GM06990 (cell line): Measurements from ENCODE around the gene BCAS3.

Experiments
- DNase-seq: peaks from one replicate; pipeline ENCODE4 v3.0.0-alpha.2; 2011; ENCODE audit not compliant: insufficient read length; ENCODE audit errors: extremely low read depth
- H3K27me3 ChIP-seq: replicated peaks from 2 replicates; pipeline ENCODE4 v1.6.0; 2011; ENCODE audit warnings: low read length; ENCODE audit not compliant: control insufficient read depth, insufficient read depth
- H3K36me3 ChIP-seq: 2 replicates; pipeline ENCODE4 v1.5.1; 2011; ENCODE audit warnings: low read length; ENCODE audit not compliant: control insufficient read depth, insufficient read depth
- H3K4me3 ChIP-seq: replicated peaks from 2 replicates; pipeline ENCODE4 v1.5.1; 2011; ENCODE audit warnings: low read depth, mild to moderate bottlenecking, control low read depth, low read length
- CTCF ChIP-seq: IDR thresholded peaks from 2 replicates; pipeline ENCODE4 v1.5.1; 2011; ENCODE audit warnings: low read length, control low read depth, mild to moderate bottlenecking, inconsistent platforms; ENCODE audit not compliant: insufficient read depth, poor library complexity, severe bottlenecking

BCAS3 gene

DNA sequence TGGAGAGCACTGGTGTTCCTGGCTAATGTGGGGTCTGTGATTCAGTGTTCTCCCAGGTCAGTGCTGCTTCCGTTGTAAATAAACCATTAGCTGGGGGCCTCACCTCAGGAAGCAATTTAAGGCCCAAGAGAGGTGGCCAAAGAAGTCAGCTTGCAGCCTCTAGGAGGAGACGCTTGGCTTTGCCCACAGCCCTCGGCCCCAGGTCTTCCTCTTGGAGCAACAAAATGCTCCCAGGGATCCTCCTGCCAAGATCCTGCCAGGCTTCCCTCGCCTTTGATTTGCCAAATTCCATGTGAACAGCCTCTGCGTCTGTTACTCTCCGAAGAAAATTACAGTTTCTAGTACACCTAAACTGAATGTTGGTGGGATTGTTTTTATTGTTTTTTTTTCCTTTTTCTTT, 659.6 kb downstream of the BCAS3 start:
- Histone ChIP-seq H3K27me3 (peaks cover 1% of the 10 kb centered on the region; the same call in 1 of the 2 replicates), H3K4me3 (no peak overlapping the region), H3K36me3 (no peaks in the 10 kb centered on the region)
- no peak for TF ChIP-seq CTCF
- DNase-seq: no peak

DNA sequence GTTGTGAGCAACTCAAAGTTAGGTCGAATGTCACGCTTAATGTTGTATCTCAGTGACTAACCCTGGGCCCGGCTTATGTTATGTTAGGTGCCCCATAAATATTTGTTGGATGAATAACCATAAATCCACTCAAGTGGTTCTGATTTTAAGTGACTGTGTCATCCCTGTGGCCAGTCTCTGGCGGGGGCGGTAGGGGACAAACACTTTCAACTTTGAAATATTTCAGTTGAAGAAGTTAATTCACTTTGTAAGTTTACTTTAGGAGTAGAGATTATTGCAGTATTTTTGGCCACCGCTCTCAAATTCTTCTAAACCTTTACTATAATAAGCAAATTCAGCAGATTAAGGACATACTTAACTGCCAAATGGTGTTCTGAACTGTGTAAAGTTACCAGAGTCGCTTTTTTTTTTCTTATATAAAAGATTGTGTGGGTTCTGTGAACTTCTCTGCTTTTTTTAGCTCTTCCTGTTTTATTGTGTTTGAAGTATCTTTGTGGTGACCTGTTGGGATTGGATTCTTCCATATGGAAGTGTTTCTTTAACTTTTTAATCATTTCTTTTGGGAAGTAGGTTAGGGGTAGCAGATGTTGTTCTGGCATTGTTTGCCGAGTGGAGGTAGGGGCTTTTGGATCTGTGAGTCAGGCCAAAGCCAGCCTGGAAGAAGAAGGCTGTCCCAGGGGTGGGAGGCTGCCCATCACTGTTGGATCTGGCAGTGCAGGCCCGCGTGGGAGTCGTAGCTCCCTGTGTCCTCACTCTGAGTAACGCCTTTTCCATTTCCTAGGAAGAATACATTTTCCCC, 660.5 kb downstream of the BCAS3 start:
- Histone ChIP-seq H3K36me3 (no peaks in the 10 kb centered on the region), H3K27me3 (peaks cover 1% of the 10 kb centered on the region; the same call in 1 of the 2 replicates), H3K4me3 (no peak overlapping the region)
- no peak for DNase-seq
- no peak for TF ChIP-seq CTCF

DNA sequence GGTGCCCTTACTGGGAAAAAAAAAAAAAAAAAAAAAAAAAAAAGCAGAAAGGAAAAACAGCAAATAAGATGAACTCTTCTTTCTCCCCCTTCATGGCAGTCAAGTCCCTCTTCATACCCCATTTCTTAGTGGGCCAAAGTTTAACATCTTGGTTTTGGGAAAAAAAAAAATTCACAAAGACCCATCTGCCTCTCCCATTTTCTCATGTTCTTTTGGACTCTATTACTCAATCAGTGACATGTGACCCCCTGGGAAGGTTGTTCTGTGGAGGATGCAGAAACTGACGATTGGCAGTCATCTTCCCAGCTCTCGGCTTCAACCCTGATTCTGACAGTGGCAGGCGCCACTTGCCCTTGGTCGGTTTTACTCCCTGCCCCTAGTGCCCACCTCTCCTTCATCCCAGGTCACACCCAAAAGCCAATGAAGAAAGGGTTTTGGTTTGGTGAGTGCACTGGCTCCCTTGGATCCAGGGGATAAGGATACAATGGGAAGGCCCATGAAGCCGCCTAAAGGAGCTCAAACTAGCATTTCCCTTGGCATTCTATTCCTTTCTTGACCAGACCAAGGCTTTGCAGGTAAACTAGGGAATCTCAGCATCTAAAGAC, 661.3 kb downstream of the BCAS3 start:
- no peak overlapping the region for H3K4me3 ChIP-seq
- H3K36me3 ChIP-seq: no peaks in the 10 kb centered on the region
- no peak for TF ChIP-seq CTCF
- no peak for DNase-seq
- H3K27me3 ChIP-seq: peaks cover 1% of the 10 kb centered on the region; the same call in 1 of the 2 replicates

DNA sequence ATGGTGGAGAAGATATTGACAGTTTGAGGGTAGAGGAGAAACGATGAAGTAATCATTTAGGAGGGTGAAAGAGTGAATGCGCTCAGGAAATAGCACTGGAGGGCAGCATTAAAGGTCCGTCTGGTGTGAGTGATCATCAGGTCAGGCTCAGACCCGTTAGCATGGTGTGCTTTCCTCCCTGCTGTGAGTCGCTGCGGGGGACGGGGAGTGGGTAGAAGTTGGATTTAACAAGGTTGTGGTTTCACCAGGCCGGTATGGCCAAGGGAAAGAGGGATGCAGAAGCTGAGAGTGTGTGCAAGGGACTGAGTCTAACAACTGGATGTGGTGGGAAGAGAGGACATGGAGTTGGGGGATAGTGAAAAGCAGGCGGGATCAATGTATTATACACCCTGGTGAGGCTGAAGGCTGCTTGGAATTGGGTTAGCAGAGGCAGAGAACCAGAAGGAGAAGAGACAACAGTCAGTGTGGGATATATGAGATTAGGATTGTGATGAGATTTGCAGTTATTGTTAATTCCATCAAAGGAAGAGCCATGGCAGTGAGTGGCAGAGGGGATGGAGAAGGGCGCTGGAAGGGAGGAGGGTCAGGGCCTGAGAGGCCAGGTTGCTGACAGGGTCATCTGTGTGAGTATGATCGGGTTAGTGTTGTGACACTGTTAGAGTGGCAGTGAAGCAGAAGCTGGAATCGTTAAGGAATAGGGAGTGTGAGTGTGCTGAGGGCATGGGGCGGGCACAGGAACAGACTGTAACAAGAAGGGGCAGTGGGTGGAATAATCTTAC, 663.0 kb downstream of the BCAS3 start:
- DNase-seq: no peak
- TF ChIP-seq CTCF: no peak
- Histone ChIP-seq H3K4me3 (no peak overlapping the region), H3K36me3 (no peaks in the 10 kb centered on the region), H3K27me3 (peaks cover 1% of the 10 kb centered on the region; the same call in 1 of the 2 replicates)

GRCh38 chr17:61343576-61343975, 665.9 kb downstream of the BCAS3 start:
- no peak for DNase-seq
- Histone ChIP-seq H3K36me3 (no peaks in the 10 kb centered on the region), H3K27me3 (no peaks in the 10 kb centered on the region; the same call in 1 of the 2 replicates), H3K4me3 (no peak overlapping the region)
- TF ChIP-seq CTCF: no peak
